Measurements from ENCODE around the gene AKR1C1. TPM values are rescaled to one million over a fixed set of nuclear protein-coding genes. Genes with fewer than 3 reads are reported as not detected.
"Not testable (repeated sequence)": the region's sequence is repeated elsewhere in the genome, so short reads cannot be mapped to it uniquely, and the experiment has no call there.

The AKR1C1 gene
- polyA plus RNA-seq, 1 experiment, result 125 TPM

DNA sequence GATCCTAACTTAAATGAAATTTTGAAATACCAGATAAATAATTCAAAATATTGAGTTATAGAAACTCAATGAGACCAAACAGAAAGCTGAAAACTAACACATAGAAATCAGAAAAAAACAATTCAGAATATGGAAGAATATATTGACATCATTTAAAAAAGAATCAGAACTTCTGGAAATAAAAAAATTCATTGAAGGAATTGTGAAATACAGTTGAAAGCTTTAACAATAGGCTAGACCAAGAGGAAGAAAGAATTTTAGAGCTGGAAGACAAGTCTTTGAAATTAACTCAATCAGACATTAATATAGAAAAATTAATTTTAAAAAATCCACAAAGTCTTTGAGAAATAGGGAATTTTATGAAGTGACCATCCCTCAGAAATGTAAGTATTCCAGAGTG, 36.8 kb upstream of the AKR1C1 start:
- no peak overlapping the region for H3K27ac ChIP-seq (ENCODE audit: low read depth, low read length)
- DNase-seq (ENCODE audit: low read depth, low spot score), result no peak
- TF ChIP-seq, protein P1, sequence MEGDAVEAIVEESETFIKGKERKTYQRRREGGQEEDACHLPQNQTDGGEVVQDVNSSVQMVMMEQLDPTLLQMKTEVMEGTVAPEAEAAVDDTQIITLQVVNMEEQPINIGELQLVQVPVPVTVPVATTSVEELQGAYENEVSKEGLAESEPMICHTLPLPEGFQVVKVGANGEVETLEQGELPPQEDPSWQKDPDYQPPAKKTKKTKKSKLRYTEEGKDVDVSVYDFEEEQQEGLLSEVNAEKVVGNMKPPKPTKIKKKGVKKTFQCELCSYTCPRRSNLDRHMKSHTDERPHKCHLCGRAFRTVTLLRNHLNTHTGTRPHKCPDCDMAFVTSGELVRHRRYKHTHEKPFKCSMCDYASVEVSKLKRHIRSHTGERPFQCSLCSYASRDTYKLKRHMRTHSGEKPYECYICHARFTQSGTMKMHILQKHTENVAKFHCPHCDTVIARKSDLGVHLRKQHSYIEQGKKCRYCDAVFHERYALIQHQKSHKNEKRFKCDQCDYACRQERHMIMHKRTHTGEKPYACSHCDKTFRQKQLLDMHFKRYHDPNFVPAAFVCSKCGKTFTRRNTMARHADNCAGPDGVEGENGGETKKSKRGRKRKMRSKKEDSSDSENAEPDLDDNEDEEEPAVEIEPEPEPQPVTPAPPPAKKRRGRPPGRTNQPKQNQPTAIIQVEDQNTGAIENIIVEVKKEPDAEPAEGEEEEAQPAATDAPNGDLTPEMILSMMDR (IDR thresholded peaks at IDR 0.05; ENCODE audit: low read depth, low read length), result no peak
- POLR2A ChIA-PET, result no interaction called here
- no peaks in the 10 kb centered on the region for H3K27me3 ChIP-seq (ENCODE audit: control insufficient read depth, insufficient read depth, low read length)
- H3K4me3 ChIP-seq (ENCODE audit: low read depth, low read length), result no peak overlapping the region
- CTCF ChIA-PET, result no interaction called here
- peaks cover 2% of the 10 kb centered on the region; the same call in 1 of the 2 replicates for H3K9me3 ChIP-seq (ENCODE audit: control insufficient read depth, insufficient read depth, low read length)

DNA sequence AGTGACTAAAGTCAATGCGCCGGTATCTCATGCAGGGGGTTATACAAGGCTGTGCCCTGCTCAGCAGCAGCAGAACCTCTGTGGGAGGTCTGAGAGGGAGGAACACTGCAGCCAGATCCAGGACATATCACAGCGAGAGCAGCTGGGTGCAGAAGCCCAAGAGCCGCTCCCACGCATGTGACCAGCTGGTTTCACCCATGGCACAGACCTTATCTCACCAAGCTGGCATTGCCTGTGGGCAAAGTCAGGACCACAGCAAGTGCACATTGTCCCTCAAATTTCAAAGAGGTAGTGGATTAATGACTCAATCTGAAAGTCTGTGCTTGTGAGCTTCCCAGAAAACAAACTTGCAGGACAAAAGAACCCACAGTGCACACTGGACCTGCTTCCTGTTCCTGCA, 31.6 kb upstream of the AKR1C1 start:
- no peak overlapping the region for H3K4me3 ChIP-seq (ENCODE audit: low read depth, low read length)
- DNase-seq (ENCODE audit: low read depth, low spot score), result no peak
- TF ChIP-seq, protein P1 (IDR thresholded peaks at IDR 0.05; ENCODE audit: low read depth, low read length), result no peak
- H3K27me3 ChIP-seq (ENCODE audit: control insufficient read depth, insufficient read depth, low read length), result no peaks in the 10 kb centered on the region
- CTCF ChIA-PET, result no interaction called here
- no peak overlapping the region for H3K27ac ChIP-seq (ENCODE audit: low read depth, low read length)
- POLR2A ChIA-PET, result no interaction called here
- no peaks in the 10 kb centered on the region for H3K9me3 ChIP-seq (ENCODE audit: control insufficient read depth, insufficient read depth, low read length)

DNA sequence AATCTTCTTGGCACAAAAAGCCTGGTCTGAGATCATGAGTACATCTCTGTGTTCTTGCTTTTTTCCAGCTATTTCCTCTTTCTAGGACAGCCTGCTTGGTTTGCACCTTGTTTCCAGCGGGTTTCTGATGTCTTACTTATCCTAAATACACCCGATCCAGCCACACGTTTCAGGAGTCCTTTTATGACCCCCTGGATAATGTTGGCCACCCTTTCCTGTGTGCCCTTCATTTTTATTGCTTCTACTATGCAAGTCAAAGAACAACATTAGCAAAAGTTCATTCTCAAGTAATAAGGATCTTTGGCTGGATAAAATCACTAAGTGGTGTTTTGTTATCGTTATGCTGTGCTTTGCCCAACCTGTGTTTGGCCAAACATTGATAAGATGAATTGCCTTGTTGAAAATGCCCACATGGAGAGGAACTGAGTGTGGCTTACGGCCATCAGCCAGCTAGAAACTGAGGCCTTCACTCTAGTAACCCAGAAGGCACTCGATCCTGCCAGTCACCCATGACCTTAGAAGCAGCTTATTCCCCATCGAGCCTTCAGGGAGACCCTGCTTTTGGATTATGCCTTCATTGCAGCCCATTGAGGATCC, 28.7 kb upstream of the AKR1C1 start:
- TF ChIP-seq, protein P1 (IDR thresholded peaks at IDR 0.05; ENCODE audit: low read depth, low read length), result no peak
- Histone ChIP-seq H3K27me3 (ENCODE audit: control insufficient read depth, insufficient read depth, low read length) (no peaks in the 10 kb centered on the region), H3K9me3 (ENCODE audit: control insufficient read depth, insufficient read depth, low read length) (peaks cover 4% of the 10 kb centered on the region; the same call in 1 of the 2 replicates), H3K4me3 (ENCODE audit: low read depth, low read length) (no peak overlapping the region), H3K27ac (ENCODE audit: low read depth, low read length) (no peak overlapping the region)
- DNase-seq (ENCODE audit: low read depth, low spot score), result no peak
- POLR2A ChIA-PET, result no interaction called here
- CTCF ChIA-PET, result interaction anchor here (2.9 kb wide), 1 partner anchor 85 kb away, joined by 15 read pairs; no protein-coding TSS in a partner anchor

DNA sequence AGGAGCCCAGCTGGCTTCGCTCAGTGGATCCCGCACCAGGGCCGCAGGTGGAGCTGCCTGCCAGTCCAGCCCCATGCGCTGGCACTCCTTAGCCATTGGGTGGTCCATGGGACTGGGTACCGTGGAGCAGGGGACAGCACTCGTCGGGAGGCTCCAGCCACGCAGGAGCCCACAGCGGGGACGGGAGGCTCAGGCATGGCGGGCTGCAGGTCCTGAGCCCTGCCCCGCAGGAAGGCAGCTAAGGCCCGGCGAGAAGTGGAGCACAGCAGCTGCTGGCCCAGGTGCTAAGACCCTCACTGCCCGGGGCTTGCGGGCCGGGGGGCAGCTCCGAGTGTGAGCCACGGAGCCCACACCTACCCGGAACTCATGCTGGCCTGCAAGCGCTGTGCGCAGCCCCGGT, 25.9 kb upstream of the AKR1C1 start:
- no peak for DNase-seq (ENCODE audit: low read depth, low spot score)
- ChIA-PET CTCF (no interaction called here), POLR2A (no interaction called here)
- no peaks in the 10 kb centered on the region for H3K27me3 ChIP-seq (ENCODE audit: control insufficient read depth, insufficient read depth, low read length)
- H3K9me3 ChIP-seq (ENCODE audit: control insufficient read depth, insufficient read depth, low read length), result peaks cover 4% of the 10 kb centered on the region; the same call in 1 of the 2 replicates
- TF ChIP-seq, protein P1 (IDR thresholded peaks at IDR 0.05; ENCODE audit: low read depth, low read length), result no peak
- H3K4me3 ChIP-seq (ENCODE audit: low read depth, low read length), result no peak overlapping the region
- no peak overlapping the region for H3K27ac ChIP-seq (ENCODE audit: low read depth, low read length)

DNA sequence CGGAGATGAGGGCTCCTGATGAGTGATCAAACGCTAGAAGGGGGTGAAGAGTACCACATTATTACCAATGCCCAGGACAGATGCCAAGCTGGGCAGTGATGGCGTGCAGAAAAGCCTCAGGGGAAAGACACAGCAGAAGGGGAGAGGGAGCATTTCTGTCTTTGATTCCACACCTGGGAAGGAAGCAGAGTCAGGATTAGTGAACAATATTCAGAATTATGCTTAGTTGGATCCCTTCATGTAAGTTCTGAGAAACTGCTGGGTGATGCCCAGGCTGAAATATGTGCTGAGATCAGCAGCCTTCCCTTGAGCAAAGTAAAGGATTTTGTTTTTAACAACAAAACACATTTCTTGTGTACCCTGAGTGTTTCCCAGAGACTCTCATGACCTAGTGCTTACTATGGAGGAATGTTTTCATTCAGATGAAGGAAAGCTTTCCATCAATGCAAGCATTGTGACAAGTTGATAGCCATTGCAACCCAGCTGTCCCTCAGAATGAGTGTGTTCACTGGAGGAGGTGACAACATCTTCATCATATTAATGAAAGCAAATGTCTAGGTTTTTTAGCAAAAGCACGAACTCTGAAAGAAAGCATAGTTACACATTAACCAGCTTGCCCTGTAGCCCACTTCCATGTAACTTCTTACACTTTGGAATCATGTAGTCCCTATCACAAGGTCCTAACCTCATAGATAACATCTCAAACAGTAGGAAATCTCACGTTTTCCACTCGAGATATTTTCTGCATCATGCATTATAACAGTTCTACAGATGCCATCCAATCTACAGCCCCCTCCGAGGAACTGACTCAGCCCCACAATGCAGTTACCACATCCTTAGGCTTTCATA, 23.8 kb upstream of the AKR1C1 start:
- Histone ChIP-seq H3K27ac (ENCODE audit: low read depth, low read length) (no peak overlapping the region), H3K9me3 (ENCODE audit: control insufficient read depth, insufficient read depth, low read length) (peaks cover 4% of the 10 kb centered on the region; the same call in 1 of the 2 replicates), H3K27me3 (ENCODE audit: control insufficient read depth, insufficient read depth, low read length) (no peaks in the 10 kb centered on the region), H3K4me3 (ENCODE audit: low read depth, low read length) (no peak overlapping the region)
- ChIA-PET CTCF (interaction anchor here (1.7 kb wide), 1 partner anchor 89 kb away, joined by 6 read pairs; no protein-coding TSS in a partner anchor), POLR2A (interaction anchor here (0.6 kb wide), 1 partner anchor 690 kb away, joined by 3 read pairs; no protein-coding TSS in a partner anchor)
- DNase-seq (ENCODE audit: low read depth, low spot score), result no peak
- TF ChIP-seq, protein P1 (IDR thresholded peaks at IDR 0.05; ENCODE audit: low read depth, low read length), result no peak

DNA sequence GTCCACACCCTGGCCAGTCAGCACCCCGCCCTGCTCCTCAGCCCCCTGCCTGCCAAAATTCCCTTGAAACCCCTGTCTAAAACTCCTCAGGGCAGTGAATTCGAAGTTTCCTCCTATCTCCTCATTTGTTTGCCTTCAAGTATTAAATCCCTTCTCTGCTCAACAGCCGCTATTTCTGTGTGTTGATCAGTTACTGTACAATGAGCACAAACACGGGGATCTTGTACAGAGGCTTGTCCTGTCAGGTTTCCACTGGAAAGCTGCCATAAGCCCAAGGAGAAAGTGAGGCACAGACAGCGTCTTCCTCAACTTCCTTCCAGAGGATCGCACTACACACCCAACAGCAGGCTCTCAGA, 23.2 kb upstream of the AKR1C1 start:
- H3K27ac ChIP-seq (ENCODE audit: low read depth, low read length); POLR2A ChIA-PET; DNase-seq (ENCODE audit: low read depth, low spot score); H3K4me3 ChIP-seq (ENCODE audit: low read depth, low read length); H3K9me3 ChIP-seq (ENCODE audit: control insufficient read depth, insufficient read depth, low read length); CTCF ChIA-PET; H3K27me3 ChIP-seq (ENCODE audit: control insufficient read depth, insufficient read depth, low read length): not testable (repeated sequence)

DNA sequence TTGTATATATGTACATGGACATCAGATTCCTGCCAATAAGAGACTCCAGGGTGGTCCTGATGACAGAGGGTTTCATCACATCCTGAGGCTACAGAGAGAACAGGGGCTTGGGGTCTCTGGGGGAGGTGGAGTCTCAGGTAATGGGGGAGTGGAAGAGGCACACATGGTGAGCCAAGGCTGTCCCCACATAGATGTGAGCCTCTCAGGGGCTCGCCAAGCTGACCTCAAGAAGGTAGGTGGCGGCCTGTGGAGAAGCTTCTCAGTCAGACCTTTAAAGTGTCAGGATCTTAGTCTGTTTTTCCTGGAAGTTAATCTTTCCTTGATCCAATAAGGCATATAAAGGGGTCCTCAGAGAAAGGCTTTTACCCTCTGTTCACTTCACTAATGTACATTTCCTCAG, 22.3 kb upstream of the AKR1C1 start:
- H3K9me3 ChIP-seq (ENCODE audit: control insufficient read depth, insufficient read depth, low read length); H3K27ac ChIP-seq (ENCODE audit: low read depth, low read length); H3K4me3 ChIP-seq (ENCODE audit: low read depth, low read length); CTCF ChIA-PET; DNase-seq (ENCODE audit: low read depth, low spot score); H3K27me3 ChIP-seq (ENCODE audit: control insufficient read depth, insufficient read depth, low read length); POLR2A ChIA-PET: not testable (repeated sequence)
